Spleen (tissue), 11 donors: ENCODE results near the gene SCML2. TPM values are rescaled to one million over a fixed set of nuclear protein-coding genes. Genes with fewer than 3 reads are reported as not detected.

ENCODE experiments used
- DNase-seq: peaks from one replicate; pipeline ENCODE4 v3.0.0-alpha.2; 2020
- H3K27ac ChIP-seq, 8 donors: fragments of 200-600 bp; sonication (generic) in 7 of 8; 1 replicate in 4 of 8; 2 replicates in 4 of 8; pipeline versions ENCODE4 v1.5.0 to v1.8.0; 2016 to 2021; ENCODE audit warnings: inconsistent platforms in 4 of 8, mild to moderate bottlenecking in 4 of 8, moderate library complexity in 1 of 8
- H3K27me3 ChIP-seq, 7 donors: fragments of 200-600 bp; sonication (generic) in 6 of 7; replicated peaks in 1 of 7; 1 replicate in 4 of 7; 2 replicates in 3 of 7; pipeline versions ENCODE4 v1.5.0 to v1.8.0; 2016 to 2021; ENCODE audit warnings: inconsistent platforms in 3 of 7, mild to moderate bottlenecking in 1 of 7
- H3K36me3 ChIP-seq, 6 donors: fragments of 200-600 bp; sonication (generic) in 5 of 6; 1 replicate in 4 of 6; 2 replicates in 2 of 6; pipeline versions ENCODE4 v1.5.0 to v1.8.0; 2016 to 2021; ENCODE audit warnings: inconsistent platforms in 2 of 6
- H3K4me1 ChIP-seq, 6 donors: fragments of 200-600 bp; sonication (generic) in 5 of 6; 1 replicate in 3 of 6; 2 replicates in 3 of 6; pipeline versions ENCODE4 v1.5.0 to v1.8.0; 2016 to 2021; ENCODE audit warnings: inconsistent platforms in 3 of 6
- H3K4me3 ChIP-seq, 8 donors: fragments of 200-600 bp; sonication (generic) in 7 of 8; 1 replicate in 4 of 8; 2 replicates in 4 of 8; pipeline versions ENCODE4 v1.5.0 to v1.8.0; 2016 to 2021; ENCODE audit warnings: inconsistent platforms in 4 of 8, mild to moderate bottlenecking in 4 of 8, moderate library complexity in 2 of 8
- H3K9me3 ChIP-seq, 8 donors: fragments of 200-600 bp; sonication (generic) in 7 of 8; 1 replicate in 4 of 8; 2 replicates in 4 of 8; pipeline versions ENCODE4 v1.5.0 to v1.8.0; 2016 to 2021; ENCODE audit warnings: inconsistent platforms in 4 of 8
- POLR2A ChIP-seq, 3 donors: fragments of 450-650 bp; IDR thresholded peaks; one replicate each; pipeline ENCODE4 v1.5.1; 2017; ENCODE audit warnings: antibody characterized with exemption in 3 of 3, mild to moderate bottlenecking in 1 of 3
- POLR2AphosphoS5 ChIP-seq, 3 donors: sonication (generic); formaldehyde crosslinking; IDR thresholded peaks; one replicate each; pipeline ENCODE4 v1.5.1; 2017; ENCODE audit warnings: antibody characterized with exemption in 3 of 3
- WGBS, 5 donors: extraction: QIAGEN DNeasy Blood & Tissue Kit in 3 of 5; methylation state at CpG; one replicate each; pipeline versions ENCODE4 v1.1.5 to v1.1.7; 2013 to 2018; 5-methylcytosine and 5-hydroxymethylcytosine counted together
- intact Hi-C: fragments of 100-400 bp; cut with DNase I; formaldehyde crosslinking; loops from one replicate; pipeline ENCODE4 v1.15.0; 2023; ENCODE audit warnings: low total_unique reads
- polyA plus RNA-seq, 3 donors: library from polyadenylated mRNA; stranded (reverse); fragments of 200-250 nt; gene quantifications; one replicate each; pipeline ENCODE4 v1.2.1, GENCODE V29; 2013
- small RNA-seq, 4 donors: library from RNA; depleted of rRNA; stranded (forward); fragments of <200 nt; gene quantifications; one replicate each; pipeline ENCODE3, GENCODE V24; 2016
- total RNA-seq, 7 donors: library from RNA; depleted of rRNA in 3 of 7; stranded (reverse); fragments of >200 nt in 3 of 7; fragmentation: NEBNext Ultra II Directional in 4 of 7; extraction: Animal tissue kit (Norgen Biotek cat#: 25700) in 4 of 7; gene quantifications; one replicate each; pipeline versions ENCODE4 v1.1.0 to v1.2.1, GENCODE V29; 2016 to 2021
- TF ChIP-seq, protein P1 (sequence below), 11 experiments: fragments of 200-600 bp in 7 of 11; fragments of 450-650 bp in 4 of 11; sonication (generic) in 4 of 11; IDR thresholded peaks in 8 of 11; conservative IDR thresholded peaks in 3 of 11; 1 replicate in 7 of 11; 2 replicates in 4 of 11; pipeline versions ENCODE4 v1.4.0 to v1.8.0; 2016 to 2021; ENCODE audit warnings: antibody characterized with exemption in 11 of 11, inconsistent platforms in 4 of 11, mild to moderate bottlenecking in 1 of 11
- donor health status: healthy with polysubstance abuse.
- donor health status: DM: no; HTN: no; CAD: no; lungs with moderate emphysema.
- donor health status: DM: no; HTN: no; CAD: no.
- donor health status: Bipolar disorder and iron deficiency.
- donor health status: healthy.
- donor health status: DM: no; HTN: no; CAD: no.
- donor health status: DM: yes; HTN: yes; CAD: no.

Gene SCML2
- total and polyA plus RNA-seq, 10 donors, result 1.1 to 3.7 (median 1.7) TPM

- 63 to 90% (median 88%) methylated on average over 7 to 8 of the region's 8 CpGs for WGBS, 5 donors
- Histone ChIP-seq H3K27me3 (peaks cover 0 to 4% (median 0%) of the 10 kb centered on the region in 7 donors), H3K4me3 (no peak overlapping the region), H3K36me3 (no peaks in the 10 kb centered on the region), H3K27ac (no peak overlapping the region), H3K4me1 (no peaks in the 10 kb centered on the region), H3K9me3 (no peaks in the 10 kb centered on the region)
- intact Hi-C loops, result no loop called here
- TF ChIP-seq, protein P1, sequence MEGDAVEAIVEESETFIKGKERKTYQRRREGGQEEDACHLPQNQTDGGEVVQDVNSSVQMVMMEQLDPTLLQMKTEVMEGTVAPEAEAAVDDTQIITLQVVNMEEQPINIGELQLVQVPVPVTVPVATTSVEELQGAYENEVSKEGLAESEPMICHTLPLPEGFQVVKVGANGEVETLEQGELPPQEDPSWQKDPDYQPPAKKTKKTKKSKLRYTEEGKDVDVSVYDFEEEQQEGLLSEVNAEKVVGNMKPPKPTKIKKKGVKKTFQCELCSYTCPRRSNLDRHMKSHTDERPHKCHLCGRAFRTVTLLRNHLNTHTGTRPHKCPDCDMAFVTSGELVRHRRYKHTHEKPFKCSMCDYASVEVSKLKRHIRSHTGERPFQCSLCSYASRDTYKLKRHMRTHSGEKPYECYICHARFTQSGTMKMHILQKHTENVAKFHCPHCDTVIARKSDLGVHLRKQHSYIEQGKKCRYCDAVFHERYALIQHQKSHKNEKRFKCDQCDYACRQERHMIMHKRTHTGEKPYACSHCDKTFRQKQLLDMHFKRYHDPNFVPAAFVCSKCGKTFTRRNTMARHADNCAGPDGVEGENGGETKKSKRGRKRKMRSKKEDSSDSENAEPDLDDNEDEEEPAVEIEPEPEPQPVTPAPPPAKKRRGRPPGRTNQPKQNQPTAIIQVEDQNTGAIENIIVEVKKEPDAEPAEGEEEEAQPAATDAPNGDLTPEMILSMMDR (IDR thresholded peaks at IDR 0.05 in 8 of 11, conservative IDR thresholded peaks at IDR 0.05 in 3 of 11), result no peak
- TF ChIP-seq POLR2A (IDR thresholded peaks at IDR 0.05) (no peak), POLR2AphosphoS5 (IDR thresholded peaks at IDR 0.05) (no peak)
- DNase-seq, result no peak
Observed at GRCh38 chrX:18206657-18207056, 147.8 kb downstream of the SCML2 start.

DNA sequence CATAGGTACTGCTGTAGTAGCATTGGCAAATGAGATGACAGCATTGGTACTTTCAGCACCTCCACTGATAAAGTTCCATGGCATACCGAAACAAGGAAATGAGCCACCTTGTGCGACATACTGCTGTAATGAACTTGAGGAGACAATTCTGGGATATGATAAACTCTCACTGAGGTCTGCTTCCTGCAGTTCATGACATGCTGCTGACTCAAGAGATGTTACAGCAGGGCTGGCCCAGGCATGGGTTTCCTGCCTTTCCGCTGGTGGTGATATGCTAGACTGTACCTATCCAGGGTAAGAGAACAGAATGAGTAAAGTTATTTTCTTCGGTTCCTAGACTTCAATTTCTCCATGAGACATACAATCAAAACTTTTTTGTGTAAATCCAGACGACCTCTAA lies 150.9 kb downstream of the SCML2 start:
- Histone ChIP-seq H3K27me3 (no peaks in the 10 kb centered on the region), H3K9me3 (no peaks in the 10 kb centered on the region), H3K4me1 (no peaks in the 10 kb centered on the region), H3K4me3 (no peak overlapping the region), H3K36me3 (no peaks in the 10 kb centered on the region), H3K27ac (no peak overlapping the region)
- WGBS, 5 donors, result 68 to 79% (median 73%) methylated on average over 5 of the region's 5 CpGs
- intact Hi-C loops, result no loop called here
- DNase-seq, result no peak
- TF ChIP-seq POLR2AphosphoS5 (IDR thresholded peaks at IDR 0.05), result no peak
- TF ChIP-seq, protein P1 (IDR thresholded peaks at IDR 0.05 in 8 of 11, conservative IDR thresholded peaks at IDR 0.05 in 3 of 11), result no peak
- no peak for TF ChIP-seq POLR2A (IDR thresholded peaks at IDR 0.05)

DNA sequence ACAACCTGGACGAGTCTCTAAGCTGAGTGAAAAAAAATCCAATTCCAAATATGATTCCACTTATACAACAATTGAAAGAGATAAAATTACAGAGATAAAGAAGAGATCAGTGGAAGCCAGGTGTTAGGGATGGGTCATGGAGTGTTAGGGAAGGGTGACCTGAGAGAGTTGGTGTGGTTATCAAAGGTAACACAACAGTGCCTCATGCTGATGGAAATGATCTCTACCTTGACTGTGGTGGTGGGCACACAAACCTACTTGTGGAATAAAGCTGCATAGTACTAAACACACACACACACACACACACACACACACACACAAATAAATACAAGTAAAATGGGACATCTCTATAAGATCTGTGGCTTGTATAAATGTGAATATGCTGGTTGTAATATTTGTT lies 159.8 kb downstream of the SCML2 start:
- no peaks in the 10 kb centered on the region for H3K4me1 ChIP-seq
- no peaks in the 10 kb centered on the region for H3K36me3 ChIP-seq
- DNase-seq, result no peak
- 50 to 88% (median 71%) methylated on average over 1 of the region's 1 CpG for WGBS, 5 donors
- no peaks in the 10 kb centered on the region for H3K9me3 ChIP-seq
- no peaks in the 10 kb centered on the region for H3K27me3 ChIP-seq
- intact Hi-C loops, result no loop called here
- TF ChIP-seq POLR2A (IDR thresholded peaks at IDR 0.05), result no peak
- TF ChIP-seq, protein P1 (IDR thresholded peaks at IDR 0.05 in 8 of 11, conservative IDR thresholded peaks at IDR 0.05 in 3 of 11), result no peak
- no peak for TF ChIP-seq POLR2AphosphoS5 (IDR thresholded peaks at IDR 0.05)
- no peak overlapping the region for H3K4me3 ChIP-seq
- no peak overlapping the region for H3K27ac ChIP-seq

Small RNAs within 50 kb of the gene (small RNA-seq; reads per million reads assigned to genes)
- gene RF00019 (0 reads per million in 4 donors), gene TMSB10P2 (0 reads per million in 4 donors)

Other genes starting within 250 kb of the SCML2 start
- under 1 TPM; 0.35 to 0.83 (median 0.51) TPM for gene BEND2, start 133.8 kb downstream of the SCML2 start, total RNA-seq
- under 1 TPM; 0.02 to 0.10 (median 0.03) TPM for gene BEND2, start 133.8 kb downstream of the SCML2 start, polyA plus RNA-seq
- 10 to 100 TPM in 3 of 7 donors, 1 to 10 TPM in 4; 4.4 to 10.6 (median 8.3) TPM for gene CDKL5, start 70.9 kb upstream of the SCML2 start, total RNA-seq
- under 1 TPM; 0.24 to 0.48 (median 0.24) TPM for gene CDKL5, start 70.9 kb upstream of the SCML2 start, polyA plus RNA-seq